Neural cell (in vitro differentiated cells): ENCODE results near the gene CLPSL1. TPM values are rescaled to one million over a fixed set of nuclear protein-coding genes. Genes with fewer than 3 reads are reported as not detected.

Experiments used
- H2AFZ ChIP-seq: fragments of 200-600, 300-800 bp; sonication (generic), shearing (Covaris generic); 2 replicates; pipeline ENCODE4 v1.6.0; 2014; ENCODE audit warnings: low read depth, mild to moderate bottlenecking, antibody characterized with exemption, low read length, moderate library complexity
- H3F3A ChIP-seq: fragments of 200-600 bp; shearing (Covaris generic); 2 replicates; pipeline ENCODE4 v1.6.1; 2016; ENCODE audit warnings: mild to moderate bottlenecking, moderate library complexity, mixed read lengths, antibody characterized with exemption, low read length; ENCODE audit not compliant: insufficient read depth, poor library complexity, severe bottlenecking
- H3K27ac ChIP-seq: fragments of 200-600, 300-800 bp; sonication (generic), shearing (Covaris generic); 2 replicates; pipeline ENCODE4 v1.5.1; 2014; ENCODE audit warnings: mild to moderate bottlenecking, low read length, moderate library complexity
- H3K27me3 ChIP-seq: fragments of 300-800, 200-600 bp; sonication (generic), shearing (Covaris generic); 2 replicates; pipeline ENCODE4 v1.6.0; 2014; ENCODE audit warnings: mild to moderate bottlenecking, low read depth, low read length, moderate library complexity; ENCODE audit not compliant: insufficient read depth
- H3K36me3 ChIP-seq: fragments of 300-800, 200-600 bp; sonication (generic), shearing (Covaris generic); 2 replicates; pipeline ENCODE4 v1.5.1; 2014; ENCODE audit warnings: mild to moderate bottlenecking, antibody characterized with exemption, low read length, moderate library complexity; ENCODE audit not compliant: insufficient read depth
- H3K4me2 ChIP-seq: fragments of 300-800, 200-600 bp; sonication (generic), shearing (Covaris generic); 2 replicates; pipeline ENCODE4 v1.6.0; 2014; ENCODE audit warnings: mild to moderate bottlenecking, low read length
- H3K4me3 ChIP-seq: fragments of 300-800, 200-600 bp; sonication (generic), shearing (Covaris generic); 2 replicates; pipeline ENCODE4 v1.5.1; 2014; ENCODE audit warnings: mild to moderate bottlenecking, low read length, moderate library complexity
- H3K79me2 ChIP-seq: fragments of 200-600 bp; shearing (Covaris generic); replicated peaks from 2 replicates; pipeline ENCODE4 v1.6.0; 2014; ENCODE audit warnings: mild to moderate bottlenecking, low read length, moderate library complexity; ENCODE audit not compliant: insufficient read depth
- H3K9ac ChIP-seq: fragments of 300-800, 200-600 bp; sonication (generic), shearing (Covaris generic); 2 replicates; pipeline ENCODE4 v1.6.1; 2016; ENCODE audit warnings: mild to moderate bottlenecking, low read length, mixed read lengths
- H3K9me2 ChIP-seq: fragments of 200-600 bp; shearing (Covaris generic); 2 replicates; pipeline ENCODE4 v1.6.1; 2016; ENCODE audit warnings: mild to moderate bottlenecking, low read length, mixed read lengths; ENCODE audit not compliant: insufficient read depth
- H3K9me3 ChIP-seq: fragments of 200-600, 300-800 bp; sonication (generic), shearing (Covaris generic); 2 replicates; pipeline ENCODE4 v1.6.1; 2016; ENCODE audit warnings: mild to moderate bottlenecking, mixed run types, low read length, moderate library complexity, mixed read lengths
- H4K20me1 ChIP-seq: fragments of 200-600 bp; shearing (Covaris generic); 2 replicates; pipeline ENCODE4 v1.6.1; 2016; ENCODE audit warnings: mild to moderate bottlenecking, mixed run types; ENCODE audit not compliant: insufficient read depth
- CTCF ChIP-seq: fragments of 450-650 bp; IDR thresholded peaks from 2 replicates; pipeline ENCODE4 v1.5.1; 2014; ENCODE audit warnings: antibody characterized with exemption, mild to moderate bottlenecking, moderate library complexity; ENCODE audit not compliant: poor library complexity, severe bottlenecking
- EP300 ChIP-seq: fragments of 450-650 bp; conservative IDR thresholded peaks from 2 replicates; pipeline ENCODE4 v1.6.1; 2014; ENCODE audit warnings: antibody characterized with exemption, mild to moderate bottlenecking, moderate library complexity; ENCODE audit not compliant: poor library complexity, severe bottlenecking
- EZH2 ChIP-seq: fragments of 200-600, 300-800 bp; shearing (Covaris generic), sonication (generic); IDR thresholded peaks from 2 replicates; pipeline ENCODE4 v1.6.1; 2014; ENCODE audit warnings: antibody characterized with exemption, low read length, borderline replicate concordance, mild to moderate bottlenecking; ENCODE audit not compliant: insufficient read depth, poor library complexity, severe bottlenecking
- MXI1 ChIP-seq: fragments of 450-650 bp; conservative IDR thresholded peaks from 2 replicates; pipeline ENCODE4 v1.6.1; 2014; ENCODE audit warnings: antibody characterized with exemption, mild to moderate bottlenecking; ENCODE audit not compliant: poor library complexity, severe bottlenecking
- POLR2AphosphoS5 ChIP-seq: IDR thresholded peaks from 2 replicates; pipeline ENCODE4 v1.6.1; 2012
- RAD21 ChIP-seq: fragments of 450-650 bp; conservative IDR thresholded peaks from 2 replicates; pipeline ENCODE4 v1.6.1; 2014; ENCODE audit warnings: antibody characterized with exemption, mild to moderate bottlenecking, moderate library complexity
- REST ChIP-seq: IDR thresholded peaks from 2 replicates; pipeline ENCODE4 v1.6.1; 2012; ENCODE audit warnings: borderline replicate concordance
- SMC3 ChIP-seq: fragments of 450-650 bp; conservative IDR thresholded peaks from 2 replicates; pipeline ENCODE4 v1.6.1; 2014; ENCODE audit warnings: antibody characterized with exemption, mild to moderate bottlenecking, moderate library complexity; ENCODE audit not compliant: poor library complexity
- TAF1 ChIP-seq: IDR thresholded peaks from 2 replicates; pipeline ENCODE4 v1.6.1; 2012; ENCODE audit warnings: low read depth
- polyA plus RNA-seq: library from polyadenylated mRNA; depleted of rRNA; stranded (reverse); fragments of >200 nt; gene quantifications from 2 replicates; pipeline ENCODE4 v1.2.3, GENCODE V29; 2014

CLPSL1 gene
- polyA plus RNA-seq, 1 donor from 2014 or later: not detected

GRCh38 chr6:35794536-35795452 is 14.0 kb downstream of the CLPSL1 start:
- H3K27me3 ChIP-seq: no peaks in the 10 kb centered on the region

More at GRCh38 chr6:35794536-35795452, 14.0 kb downstream of the CLPSL1 start:
- Histone ChIP-seq H3K4me2 (no peak overlapping the region), H3K79me2 (no peaks in the 10 kb centered on the region), H2AFZ (no peak overlapping the region), H4K20me1 (no peaks in the 10 kb centered on the region), H3K27ac (no peak overlapping the region), H3K4me3 (no peak overlapping the region), H3K9me3 (no peaks in the 10 kb centered on the region), H3K36me3 (no peaks in the 10 kb centered on the region), H3K9me2 (no peaks in the 10 kb centered on the region), H3F3A (no peaks in the 10 kb centered on the region), H3K9ac (no peak overlapping the region)
- no peak for TF ChIP-seq RAD21
- no peak for TF ChIP-seq CTCF
- no peak for TF ChIP-seq EZH2
- TF ChIP-seq MXI1: no peak
- TF ChIP-seq TAF1: no peak
- TF ChIP-seq EP300: no peak
- no peak for TF ChIP-seq REST
- no peak for TF ChIP-seq POLR2AphosphoS5
- TF ChIP-seq SMC3: no peak
